MM.1S (cell line): Measurements from ENCODE around the gene CFAP46.

Source experiments
- EZH2 ChIP-seq: fragments of 300-600 bp; sonication (generic); optimal IDR thresholded peaks from 2 replicates; pipeline ENCODE3; 2017; ENCODE audit warnings: low read depth, mild to moderate bottlenecking, antibody characterized with exemption, low read length, mixed read lengths
- EZH2phosphoT487 ChIP-seq: fragments of 300-600 bp; sonication (generic); IDR thresholded peaks from 2 replicates; pipeline ENCODE4 v1.6.1; 2018; ENCODE audit warnings: antibody characterized with exemption, low read length
- TF ChIP-seq, protein P1 (sequence below): fragments of 300-600 bp; sonication (generic); IDR thresholded peaks from 2 replicates; pipeline ENCODE4 v1.5.1; 2016; ENCODE audit warnings: antibody characterized with exemption, low read length, mixed read lengths

GRCh38 chr10:132861884-132862461, 80.4 kb downstream of the CFAP46 start:
- TF ChIP-seq, protein P1, sequence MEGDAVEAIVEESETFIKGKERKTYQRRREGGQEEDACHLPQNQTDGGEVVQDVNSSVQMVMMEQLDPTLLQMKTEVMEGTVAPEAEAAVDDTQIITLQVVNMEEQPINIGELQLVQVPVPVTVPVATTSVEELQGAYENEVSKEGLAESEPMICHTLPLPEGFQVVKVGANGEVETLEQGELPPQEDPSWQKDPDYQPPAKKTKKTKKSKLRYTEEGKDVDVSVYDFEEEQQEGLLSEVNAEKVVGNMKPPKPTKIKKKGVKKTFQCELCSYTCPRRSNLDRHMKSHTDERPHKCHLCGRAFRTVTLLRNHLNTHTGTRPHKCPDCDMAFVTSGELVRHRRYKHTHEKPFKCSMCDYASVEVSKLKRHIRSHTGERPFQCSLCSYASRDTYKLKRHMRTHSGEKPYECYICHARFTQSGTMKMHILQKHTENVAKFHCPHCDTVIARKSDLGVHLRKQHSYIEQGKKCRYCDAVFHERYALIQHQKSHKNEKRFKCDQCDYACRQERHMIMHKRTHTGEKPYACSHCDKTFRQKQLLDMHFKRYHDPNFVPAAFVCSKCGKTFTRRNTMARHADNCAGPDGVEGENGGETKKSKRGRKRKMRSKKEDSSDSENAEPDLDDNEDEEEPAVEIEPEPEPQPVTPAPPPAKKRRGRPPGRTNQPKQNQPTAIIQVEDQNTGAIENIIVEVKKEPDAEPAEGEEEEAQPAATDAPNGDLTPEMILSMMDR: no peak
- no peak for TF ChIP-seq EZH2
- TF ChIP-seq EZH2phosphoT487: no peak
